MCF 10A (cell line): ENCODE results near the gene SYT1. TPM values are rescaled to one million over a fixed set of nuclear protein-coding genes. Genes with fewer than 3 reads are reported as not detected.

ENCODE experiments used
- BruUV-seq: library from RNA; stranded (reverse); fragments of 400-500 nt; replicated peaks from 2 replicates; lab custom pipeline; 2021; lab: Mats Ljungman, UMichigan
- CTCF ChIA-PET: fragments of 300-600 bp; sonication (Branson Sonifier 250); formaldehyde crosslinking; extraction: SDS; loops from one replicate; lab custom pipeline; 2021; ENCODE audit warnings: antibody characterized with exemption, inconsistent platforms; lab: Yijun Ruan, JAX
- POLR2A ChIA-PET: fragments of 300-600, 350-650 bp; sonication (Branson Sonifier 250); formaldehyde crosslinking; extraction: SDS; loops from one replicate; lab custom pipeline; 2020; ENCODE audit warnings: antibody characterized with exemption, inconsistent platforms; lab: Yijun Ruan, JAX
- DNase-seq: peaks from one replicate; pipeline ENCODE4 v3.0.0-alpha.2; 2018; ENCODE audit not compliant: unreplicated experiment
- H3K27ac Mint-ChIP-seq: one replicate; pipeline ENCODE4 v1.8.0; 2022; ENCODE audit warnings: mild to moderate bottlenecking, low read depth, mixed read lengths; ENCODE audit not compliant: unreplicated experiment
- H3K27me3 Mint-ChIP-seq: one replicate; pipeline ENCODE4 v1.8.0; 2022; ENCODE audit warnings: mixed read lengths; ENCODE audit not compliant: insufficient read depth, unreplicated experiment
- H3K36me3 Mint-ChIP-seq: one replicate; pipeline ENCODE4 v1.8.0; 2022; ENCODE audit warnings: mild to moderate bottlenecking, moderate library complexity, mixed read lengths; ENCODE audit not compliant: insufficient read depth, unreplicated experiment
- H3K4me1 Mint-ChIP-seq: one replicate; pipeline ENCODE4 v1.8.0; 2022; ENCODE audit warnings: mixed read lengths; ENCODE audit not compliant: insufficient read depth, unreplicated experiment
- H3K4me3 Mint-ChIP-seq: one replicate; pipeline ENCODE4 v1.8.0; 2022; ENCODE audit warnings: mild to moderate bottlenecking, moderate library complexity, mixed read lengths; ENCODE audit not compliant: unreplicated experiment
- H3K9me3 Mint-ChIP-seq: one replicate; pipeline ENCODE4 v1.8.0; 2022; ENCODE audit warnings: mixed read lengths; ENCODE audit not compliant: unreplicated experiment
- CTCF ChIP-seq: fragments of 200-600 bp; IDR thresholded peaks from one replicate; pipeline ENCODE4 v1.8.0; 2022; ENCODE audit warnings: antibody characterized with exemption, mild to moderate bottlenecking; ENCODE audit not compliant: unreplicated experiment
- intact Hi-C: fragments of 100-400 bp; cut with micrococcal nuclease; formaldehyde crosslinking; loops from 2 replicates; pipeline ENCODE4 v1.14.1; 2022
- total RNA-seq: library from RNA; stranded (reverse); gene quantifications from 2 replicates; pipeline ENCODE4 v1.2.3, GENCODE V29; 2022

Gene SYT1
- total RNA-seq, 1 experiment from 2014 or later: 7.4 TPM

DNA sequence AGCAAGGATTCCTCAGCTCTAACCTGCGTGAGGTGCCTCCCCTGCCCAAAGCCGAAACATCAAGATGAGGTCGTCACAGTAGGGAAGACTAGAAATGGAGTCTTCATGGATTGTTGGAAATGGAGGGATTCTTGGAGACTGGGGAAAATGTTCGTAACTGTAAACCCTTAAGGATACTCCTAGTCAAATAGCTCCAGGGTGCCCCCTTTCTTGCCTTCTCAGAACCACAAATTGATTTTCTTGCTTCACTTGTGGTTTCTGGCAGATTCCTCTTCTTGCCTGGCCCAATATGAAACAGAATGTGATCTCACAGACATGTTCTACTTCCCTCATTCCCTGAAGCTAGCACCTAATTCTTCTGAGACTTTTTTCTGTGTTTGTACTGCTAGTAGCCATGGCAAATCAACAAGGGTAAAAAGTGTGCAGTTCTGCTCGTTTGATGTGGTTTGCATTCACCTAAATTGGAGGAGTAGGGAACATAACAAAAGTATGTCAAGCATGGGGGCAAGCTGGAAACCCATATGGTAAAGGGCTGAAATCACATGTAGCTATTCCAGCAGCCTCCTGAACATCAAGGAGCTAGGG is 494.2 kb downstream of the SYT1 start:
- no peaks in the 10 kb centered on the region for H3K9me3 Mint-ChIP-seq
- ChIA-PET POLR2A (no interaction called here), CTCF (interaction anchor here (0.5 to 3.2 kb wide), 2 partner anchors 14 to 1217 kb away, joined by 3 to 10 read pairs; no protein-coding TSS in a partner anchor)
- no peaks in the 10 kb centered on the region for H3K4me1 Mint-ChIP-seq
- no peak overlapping the region for H3K4me3 Mint-ChIP-seq
- no peak for TF ChIP-seq CTCF
- DNase-seq: no peak
- intact Hi-C loops: no loop called here
- no TSS peak for BruUV-seq
- no peaks in the 10 kb centered on the region for H3K36me3 Mint-ChIP-seq
- H3K27me3 Mint-ChIP-seq: no peaks in the 10 kb centered on the region
- H3K27ac Mint-ChIP-seq: no peak overlapping the region

DNA sequence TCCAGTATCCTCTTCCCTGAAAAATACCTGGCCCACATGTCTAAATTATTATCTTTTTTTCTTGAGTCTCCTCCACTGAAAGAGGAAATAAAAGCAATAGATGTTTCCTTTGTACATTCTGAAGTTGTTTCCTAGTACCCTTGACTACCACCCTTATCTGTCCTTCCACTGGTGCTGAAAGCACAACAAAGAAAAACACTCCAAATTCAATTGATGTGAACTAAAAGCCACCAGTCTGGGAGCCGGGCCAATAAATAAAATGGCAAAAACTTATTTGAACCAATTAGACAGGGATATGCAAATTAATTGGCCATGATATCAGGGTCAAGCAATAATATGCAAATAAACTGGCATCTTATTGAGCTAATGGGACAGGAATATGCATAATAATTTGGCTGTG is 495.7 kb downstream of the SYT1 start:
- no TSS peak for BruUV-seq
- no peak for TF ChIP-seq CTCF
- no peaks in the 10 kb centered on the region for H3K4me1 Mint-ChIP-seq
- no peak for DNase-seq
- H3K27ac Mint-ChIP-seq: no peak overlapping the region
- H3K9me3 Mint-ChIP-seq: no peaks in the 10 kb centered on the region
- intact Hi-C loops: no loop called here
- no peaks in the 10 kb centered on the region for H3K36me3 Mint-ChIP-seq
- CTCF ChIA-PET: interaction anchor here (0.6 kb wide), 1 partner anchor 25 kb away, joined by 3 read pairs; no protein-coding TSS in a partner anchor
- POLR2A ChIA-PET: interaction anchor here (0.6 to 0.7 kb wide), 2 partner anchors 14 to 923 kb away, joined by 3 read pairs; no protein-coding TSS in a partner anchor
- no peak overlapping the region for H3K4me3 Mint-ChIP-seq
- no peaks in the 10 kb centered on the region for H3K27me3 Mint-ChIP-seq

DNA sequence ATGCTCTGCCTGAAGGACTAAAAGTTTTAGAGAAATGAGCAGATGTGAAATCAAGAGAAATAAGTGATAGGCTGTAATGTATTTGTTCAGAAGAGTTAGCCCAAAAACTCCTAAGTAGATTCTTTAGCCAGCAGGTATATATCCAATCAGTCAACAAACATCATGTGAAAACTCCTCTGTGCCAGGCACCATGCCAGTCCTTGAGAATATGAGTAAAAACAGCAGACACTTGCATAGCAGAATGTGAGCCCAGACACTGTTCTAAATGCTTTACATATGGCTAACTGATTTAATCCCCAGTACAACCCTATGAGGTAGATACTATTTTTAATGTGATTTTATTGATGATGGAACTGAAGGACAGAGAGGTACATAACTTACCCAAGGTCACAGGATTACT is 496.4 kb downstream of the SYT1 start:
- no peak for TF ChIP-seq CTCF
- H3K27ac Mint-ChIP-seq: no peak overlapping the region
- CTCF ChIA-PET: interaction anchor here (0.6 to 1.9 kb wide), 3 partner anchors 16 to 1201 kb away, joined by 3 to 9 read pairs (median 3); no protein-coding TSS in a partner anchor
- H3K4me1 Mint-ChIP-seq: no peaks in the 10 kb centered on the region
- H3K36me3 Mint-ChIP-seq: no peaks in the 10 kb centered on the region
- H3K4me3 Mint-ChIP-seq: no peak overlapping the region
- no peak for DNase-seq
- BruUV-seq: no TSS peak
- no peaks in the 10 kb centered on the region for H3K9me3 Mint-ChIP-seq
- H3K27me3 Mint-ChIP-seq: no peaks in the 10 kb centered on the region
- intact Hi-C loops: no loop called here
- POLR2A ChIA-PET: interaction anchor here (0.7 kb wide), 1 partner anchor 922 kb away, joined by 3 read pairs; no protein-coding TSS in a partner anchor

DNA sequence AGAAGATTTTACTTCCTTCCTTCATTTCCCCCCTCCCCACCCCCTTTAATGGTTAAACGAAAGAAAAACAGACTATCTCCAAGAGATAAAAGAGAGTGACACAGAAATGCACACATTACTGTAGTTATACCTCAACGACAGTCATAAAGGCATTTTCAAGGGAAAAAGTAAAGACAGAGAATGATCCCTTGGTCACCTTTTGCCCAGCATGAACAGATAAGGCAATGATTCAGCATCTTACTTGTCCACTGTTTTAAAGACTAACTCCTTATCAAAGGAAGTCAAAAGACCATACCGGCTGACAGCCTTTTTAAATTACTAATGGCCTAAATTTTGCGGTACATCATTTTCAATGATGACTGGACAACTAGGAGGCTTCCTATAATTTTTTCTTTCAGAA is 499.6 kb downstream of the SYT1 start:
- no peak overlapping the region for H3K4me3 Mint-ChIP-seq
- no TSS peak for BruUV-seq
- CTCF ChIA-PET: interaction anchor here (0.7 to 0.9 kb wide), 2 partner anchors 17 to 19 kb away, joined by 3 to 4 read pairs; no protein-coding TSS in a partner anchor
- POLR2A ChIA-PET: no interaction called here
- H3K9me3 Mint-ChIP-seq: no peaks in the 10 kb centered on the region
- TF ChIP-seq CTCF: no peak
- H3K4me1 Mint-ChIP-seq: peaks cover 11% of the 10 kb centered on the region
- intact Hi-C loops: no loop called here
- no peak overlapping the region for H3K27ac Mint-ChIP-seq
- no peaks in the 10 kb centered on the region for H3K36me3 Mint-ChIP-seq
- no peaks in the 10 kb centered on the region for H3K27me3 Mint-ChIP-seq
- no peak for DNase-seq
